SU-DHL-6 (cell line): ENCODE results near the gene OCSTAMP.

ENCODE experiments used
- H2AFZ ChIP-seq: fragments of 200-600 bp; sonication (generic); 2 replicates; pipeline ENCODE4 v1.6.1; 2014; ENCODE audit warnings: low read depth, mild to moderate bottlenecking, moderate library complexity, mixed read lengths, antibody characterized with exemption, low read length; ENCODE audit not compliant: severe bottlenecking
- H3F3A ChIP-seq: fragments of 200-600 bp; shearing (Covaris generic); 2 replicates; pipeline ENCODE4 v1.6.0; 2016; ENCODE audit warnings: antibody characterized with exemption, mild to moderate bottlenecking; ENCODE audit not compliant: insufficient read depth
- H3K27ac ChIP-seq: fragments of 200-600 bp; sonication (generic); 2 replicates; pipeline ENCODE4 v1.5.1; 2016; ENCODE audit warnings: low read depth, mild to moderate bottlenecking, low read length, moderate library complexity, mixed read lengths
- H3K27me3 ChIP-seq: fragments of 200-600 bp; sonication (generic), shearing (Covaris generic); 2 replicates; pipeline ENCODE4 v1.6.0; 2014; ENCODE audit warnings: mild to moderate bottlenecking, low read length
- H3K36me3 ChIP-seq: fragments of 200-600 bp; sonication (generic); 2 replicates; pipeline ENCODE4 v1.6.1; 2014; ENCODE audit warnings: mild to moderate bottlenecking, low read length, mixed read lengths
- H3K4me2 ChIP-seq: fragments of 300-600, 200-600 bp; shearing (Covaris generic), sonication (generic); 2 replicates; pipeline ENCODE4 v1.6.0; 2014; ENCODE audit warnings: low read length, low read depth, mild to moderate bottlenecking; ENCODE audit not compliant: poor library complexity, severe bottlenecking
- H3K4me3 ChIP-seq: fragments of 200-600 bp; sonication (generic); 2 replicates; pipeline ENCODE4 v1.5.1; 2014; ENCODE audit warnings: antibody characterized with exemption, low read length, mild to moderate bottlenecking, mixed read lengths; ENCODE audit not compliant: insufficient read depth, poor library complexity, severe bottlenecking
- H3K79me2 ChIP-seq: fragments of 200-600 bp; sonication (generic); 2 replicates; pipeline ENCODE4 v1.6.1; 2014; ENCODE audit warnings: mild to moderate bottlenecking, low read length, moderate library complexity; ENCODE audit not compliant: insufficient read depth
- H3K9ac ChIP-seq: fragments of 200-600 bp; sonication (generic); 2 replicates; pipeline ENCODE4 v1.7.0; 2014; ENCODE audit warnings: mild to moderate bottlenecking, low read length
- H3K9me2 ChIP-seq: fragments of 200-600 bp; sonication (generic); replicated peaks from 2 replicates; pipeline ENCODE4 v1.6.1; 2014; ENCODE audit warnings: low read length; ENCODE audit not compliant: insufficient read depth
- H3K9me3 ChIP-seq: fragments of 200-600 bp; sonication (generic); 2 replicates; pipeline ENCODE4 v1.6.1; 2014; ENCODE audit warnings: low read length, mixed read lengths; ENCODE audit not compliant: insufficient read depth
- H4K20me1 ChIP-seq: fragments of 200-600 bp; sonication (generic); 2 replicates; pipeline ENCODE4 v1.6.1; 2014; ENCODE audit warnings: low read depth, mild to moderate bottlenecking, antibody characterized with exemption, low read length, moderate library complexity, mixed read lengths
- CTCF ChIP-seq: fragments of 200-600 bp; sonication (generic); IDR thresholded peaks from one replicate; pipeline ENCODE4 v1.5.1; 2017; ENCODE audit warnings: antibody characterized with exemption, mild to moderate bottlenecking, low read length, moderate library complexity; ENCODE audit not compliant: insufficient read depth, poor library complexity, severe bottlenecking
- EZH2phosphoT487 ChIP-seq: fragments of 200-600 bp; sonication (generic), shearing (Covaris generic); conservative IDR thresholded peaks from 2 replicates; pipeline ENCODE4 v1.6.1; 2018; ENCODE audit warnings: mild to moderate bottlenecking, antibody characterized with exemption, low read length, moderate library complexity, mixed read lengths

The OCSTAMP gene, protein sequence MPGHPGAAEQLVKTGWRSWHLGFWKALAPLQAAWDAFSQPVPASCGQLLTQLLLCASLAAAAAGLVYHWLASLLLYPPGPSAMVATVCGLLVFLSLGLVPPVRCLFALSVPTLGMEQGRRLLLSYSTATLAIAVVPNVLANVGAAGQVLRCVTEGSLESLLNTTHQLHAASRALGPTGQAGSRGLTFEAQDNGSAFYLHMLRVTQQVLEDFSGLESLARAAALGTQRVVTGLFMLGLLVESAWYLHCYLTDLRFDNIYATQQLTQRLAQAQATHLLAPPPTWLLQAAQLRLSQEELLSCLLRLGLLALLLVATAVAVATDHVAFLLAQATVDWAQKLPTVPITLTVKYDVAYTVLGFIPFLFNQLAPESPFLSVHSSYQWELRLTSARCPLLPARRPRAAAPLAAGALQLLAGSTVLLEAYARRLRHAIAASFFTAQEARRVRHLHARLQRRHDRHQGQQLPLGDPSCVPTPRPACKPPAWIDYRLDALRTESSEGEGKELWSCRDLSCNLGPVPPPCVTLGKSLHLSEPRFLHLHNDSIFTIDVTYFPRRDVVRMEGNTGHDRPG

DNA sequence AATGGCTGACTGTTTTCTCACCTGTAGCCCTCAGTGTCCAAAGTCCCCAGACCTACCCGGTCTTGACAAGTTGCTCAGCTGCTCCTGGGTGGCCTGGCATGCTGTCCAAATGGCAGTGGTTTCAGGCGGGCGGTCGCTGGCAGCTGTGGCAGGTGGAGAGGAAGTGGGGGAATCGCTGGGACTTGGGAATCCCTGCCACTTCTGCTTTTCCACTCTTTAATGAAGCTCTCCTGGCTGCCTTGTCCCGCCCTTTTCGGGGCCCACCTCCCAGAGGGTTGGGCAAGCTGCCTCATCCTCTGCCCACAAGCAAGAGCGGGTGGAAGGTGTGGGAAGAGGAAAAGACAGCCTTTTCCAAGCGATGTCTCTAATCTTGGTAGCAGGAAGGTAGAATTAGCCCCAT is at the start of gene OCSTAMP:
OCSTAMP (minus strand) TSS at position 194 of the 400 bp plus-strand sequence; CDS start at position 100, 94 bp downstream.
- Histone ChIP-seq H3K27ac (no peak within 1 kb of the TSS), H4K20me1 (no peaks in the 10 kb centered on the region), H3K9me3 (no peaks in the 10 kb centered on the region), H3K4me2 (no peak within 1 kb of the TSS), H2AFZ (no peak within 1 kb of the TSS), H3K27me3 (no peaks in the 10 kb centered on the region), H3F3A (no peaks in the 10 kb centered on the region), H3K4me3 (no peak within 1 kb of the TSS), H3K79me2 (no peaks in the 10 kb centered on the region), H3K9me2 (no peaks in the 10 kb centered on the region), H3K36me3 (no peaks in the 10 kb centered on the region), H3K9ac (no peak within 1 kb of the TSS)
- TF ChIP-seq CTCF (no peak), EZH2phosphoT487 (no peak)

DNA sequence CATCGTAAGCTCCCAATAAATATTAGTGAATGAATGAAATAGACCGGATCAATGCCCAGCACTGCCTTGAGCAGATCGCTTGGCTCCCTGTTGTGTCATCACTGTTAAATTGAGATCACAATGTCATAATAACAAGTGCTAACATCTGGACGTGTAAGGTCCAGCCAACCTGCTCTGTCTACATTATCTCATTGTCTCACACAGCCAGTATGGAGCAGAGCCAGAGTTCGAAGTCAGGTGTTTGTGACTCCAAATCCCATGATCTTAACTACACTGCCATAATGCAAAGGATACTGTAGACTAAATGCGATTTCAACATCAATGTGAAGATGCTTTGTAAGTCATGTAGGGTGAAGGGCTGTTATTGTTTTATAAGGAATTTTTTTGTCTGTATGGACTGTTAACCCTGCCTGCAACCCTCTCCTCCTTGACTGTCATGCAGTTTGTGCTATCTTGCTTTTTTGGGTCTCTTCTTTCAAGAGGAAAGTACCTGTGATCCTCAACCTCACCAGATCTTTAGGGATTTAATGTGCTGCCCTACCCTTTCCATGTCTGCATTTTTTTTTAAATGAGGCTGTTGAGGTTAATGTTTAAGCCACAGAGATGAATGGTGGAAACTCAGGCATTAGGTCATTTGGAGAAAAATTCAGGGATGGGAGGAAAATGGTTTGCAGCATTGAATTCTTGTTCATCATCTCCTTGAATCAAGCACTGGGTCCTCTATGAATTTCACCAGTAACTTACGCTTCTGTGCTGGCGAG is 49.0 kb upstream of the OCSTAMP start:
- no peak overlapping the region for H3K4me2 ChIP-seq
- H3K9ac ChIP-seq = no peak overlapping the region
- H3K9me3 ChIP-seq = no peaks in the 10 kb centered on the region
- H2AFZ ChIP-seq = no peak overlapping the region
- no peaks in the 10 kb centered on the region for H3K9me2 ChIP-seq
- no peaks in the 10 kb centered on the region for H3K79me2 ChIP-seq
- H3K4me3 ChIP-seq = no peak overlapping the region
- H3F3A ChIP-seq = no peaks in the 10 kb centered on the region
- no peak overlapping the region for H3K27ac ChIP-seq
- no peak for TF ChIP-seq EZH2phosphoT487
- TF ChIP-seq CTCF = no peak
- no peaks in the 10 kb centered on the region for H3K36me3 ChIP-seq
- H4K20me1 ChIP-seq = no peaks in the 10 kb centered on the region
- no peaks in the 10 kb centered on the region for H3K27me3 ChIP-seq

DNA sequence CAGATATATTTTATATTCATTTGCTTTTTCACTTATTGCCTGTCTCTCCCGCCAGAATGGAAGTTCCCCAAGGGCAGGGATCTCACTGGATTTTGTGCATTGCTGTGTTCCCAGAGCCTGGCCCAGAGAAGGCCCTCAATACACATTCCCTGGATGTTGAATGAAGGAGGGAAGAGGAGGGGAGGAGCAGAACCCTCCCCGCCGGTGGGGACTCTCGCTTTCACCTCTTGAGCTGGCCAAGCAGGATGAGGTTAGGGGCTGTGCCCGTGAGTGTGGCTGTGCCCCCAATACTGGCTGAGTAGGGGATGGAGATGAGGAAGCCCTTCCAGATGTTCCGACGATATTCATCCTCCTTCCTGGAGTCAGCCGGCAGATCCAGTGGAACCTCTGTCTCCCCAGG is 45.5 kb upstream of the OCSTAMP start:
- H3K9ac ChIP-seq = no peak overlapping the region
- no peaks in the 10 kb centered on the region for H3K27me3 ChIP-seq
- H3F3A ChIP-seq = no peaks in the 10 kb centered on the region

More for the DNA sequence above, 45.5 kb upstream of the OCSTAMP start:
- H3K27ac ChIP-seq = no peak overlapping the region
- no peaks in the 10 kb centered on the region for H3K9me3 ChIP-seq
- no peaks in the 10 kb centered on the region for H3K79me2 ChIP-seq
- no peaks in the 10 kb centered on the region for H3K36me3 ChIP-seq
- no peak overlapping the region for H3K4me3 ChIP-seq
- H4K20me1 ChIP-seq = no peaks in the 10 kb centered on the region
- no peaks in the 10 kb centered on the region for H3K9me2 ChIP-seq
- H3K4me2 ChIP-seq = no peak overlapping the region
- H2AFZ ChIP-seq = no peak overlapping the region
- TF ChIP-seq CTCF (no peak), EZH2phosphoT487 (no peak)
